ENCODE measurements around the gene MTCL3.

The MTCL3 gene

DNA sequence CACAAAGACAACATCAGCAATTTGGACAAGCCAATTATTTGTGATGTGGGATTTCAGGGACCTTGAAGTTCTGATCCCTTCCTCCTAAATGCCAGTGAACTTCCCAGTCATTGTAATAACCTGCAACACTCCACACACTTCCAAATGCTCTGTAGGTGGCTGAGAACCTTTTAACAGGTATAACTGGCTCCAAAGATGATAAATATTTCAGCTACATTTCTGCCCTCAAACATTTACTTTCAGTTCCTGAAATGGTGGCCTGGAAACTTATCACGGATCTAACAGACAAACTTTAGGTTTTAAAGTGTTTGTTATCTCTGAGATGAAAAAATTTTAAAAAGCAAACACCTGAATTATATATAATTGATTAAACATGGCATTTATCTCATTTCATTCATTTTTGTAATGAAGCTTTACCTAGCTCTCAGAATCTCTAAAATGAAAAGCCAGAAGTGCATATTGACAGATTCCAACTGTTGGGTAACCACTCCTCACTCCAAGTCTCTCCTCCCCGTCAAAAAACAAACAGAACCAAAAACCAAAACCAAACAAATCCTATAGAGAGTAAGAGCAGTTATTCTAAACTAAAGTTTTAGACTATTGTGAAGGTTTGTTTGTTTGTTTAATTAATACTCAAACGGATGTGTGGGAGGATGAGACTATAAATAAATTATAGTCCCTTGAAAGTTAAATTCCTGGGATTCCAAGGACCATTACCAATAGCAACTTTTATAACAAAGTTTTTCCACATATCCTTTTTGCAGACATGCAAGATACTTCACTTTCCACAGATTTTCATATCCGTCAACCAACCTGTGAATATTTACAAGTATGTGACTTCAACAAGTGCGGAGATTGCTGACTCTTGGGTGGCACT is 47.5 kb downstream of the MTCL3 start:
- POLR2A ChIA-PET: no interaction called here
- no peak for ATAC-seq
- no TSS peak for BruUV-seq (replicated peaks)
- Histone ChIP-seq H3K27ac (ENCODE audit: low read length) (no peak overlapping the region), H3K36me3 (ENCODE audit: control insufficient read depth, insufficient read depth, low read length) (no peaks in the 10 kb centered on the region), H3K4me1 (ENCODE audit: control insufficient read depth, insufficient read depth, low read length) (no peaks in the 10 kb centered on the region; the same call in 1 of the 2 replicates), H3K4me3 (ENCODE audit: low read depth in 2 of 2, low read length in 2 of 2) (no peak overlapping the region), H3K9me3 (ENCODE audit: control insufficient read depth, insufficient read depth, low read depth, low read length) (no peaks in the 10 kb centered on the region; the same call in 1 of the 2 replicates), H3K27me3 (ENCODE audit: control insufficient read depth, insufficient read depth, low read length) (no peaks in the 10 kb centered on the region)
- intact Hi-C loops (cut with micrococcal nuclease; ENCODE audit: unreplicated experiment) (no loop called here), in situ Hi-C loops (cut with HindIII; ENCODE audit: low pct_unique_long_range_greater_than_20kb, low sequenced_read_pairs) (no loop called here)
- TF ChIP-seq SIN3A (IDR thresholded peaks at IDR 0.05; ENCODE audit: borderline replicate concordance, insufficient read depth, low read depth, low read length): no peak
- no peak for TF ChIP-seq POLR2AphosphoS5 (IDR thresholded peaks at IDR 0.05; ENCODE audit: low read depth, low read length)
- TF ChIP-seq, protein P1, sequence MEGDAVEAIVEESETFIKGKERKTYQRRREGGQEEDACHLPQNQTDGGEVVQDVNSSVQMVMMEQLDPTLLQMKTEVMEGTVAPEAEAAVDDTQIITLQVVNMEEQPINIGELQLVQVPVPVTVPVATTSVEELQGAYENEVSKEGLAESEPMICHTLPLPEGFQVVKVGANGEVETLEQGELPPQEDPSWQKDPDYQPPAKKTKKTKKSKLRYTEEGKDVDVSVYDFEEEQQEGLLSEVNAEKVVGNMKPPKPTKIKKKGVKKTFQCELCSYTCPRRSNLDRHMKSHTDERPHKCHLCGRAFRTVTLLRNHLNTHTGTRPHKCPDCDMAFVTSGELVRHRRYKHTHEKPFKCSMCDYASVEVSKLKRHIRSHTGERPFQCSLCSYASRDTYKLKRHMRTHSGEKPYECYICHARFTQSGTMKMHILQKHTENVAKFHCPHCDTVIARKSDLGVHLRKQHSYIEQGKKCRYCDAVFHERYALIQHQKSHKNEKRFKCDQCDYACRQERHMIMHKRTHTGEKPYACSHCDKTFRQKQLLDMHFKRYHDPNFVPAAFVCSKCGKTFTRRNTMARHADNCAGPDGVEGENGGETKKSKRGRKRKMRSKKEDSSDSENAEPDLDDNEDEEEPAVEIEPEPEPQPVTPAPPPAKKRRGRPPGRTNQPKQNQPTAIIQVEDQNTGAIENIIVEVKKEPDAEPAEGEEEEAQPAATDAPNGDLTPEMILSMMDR (IDR thresholded peaks at IDR 0.05): no peak
- TF ChIP-seq, protein P2, sequence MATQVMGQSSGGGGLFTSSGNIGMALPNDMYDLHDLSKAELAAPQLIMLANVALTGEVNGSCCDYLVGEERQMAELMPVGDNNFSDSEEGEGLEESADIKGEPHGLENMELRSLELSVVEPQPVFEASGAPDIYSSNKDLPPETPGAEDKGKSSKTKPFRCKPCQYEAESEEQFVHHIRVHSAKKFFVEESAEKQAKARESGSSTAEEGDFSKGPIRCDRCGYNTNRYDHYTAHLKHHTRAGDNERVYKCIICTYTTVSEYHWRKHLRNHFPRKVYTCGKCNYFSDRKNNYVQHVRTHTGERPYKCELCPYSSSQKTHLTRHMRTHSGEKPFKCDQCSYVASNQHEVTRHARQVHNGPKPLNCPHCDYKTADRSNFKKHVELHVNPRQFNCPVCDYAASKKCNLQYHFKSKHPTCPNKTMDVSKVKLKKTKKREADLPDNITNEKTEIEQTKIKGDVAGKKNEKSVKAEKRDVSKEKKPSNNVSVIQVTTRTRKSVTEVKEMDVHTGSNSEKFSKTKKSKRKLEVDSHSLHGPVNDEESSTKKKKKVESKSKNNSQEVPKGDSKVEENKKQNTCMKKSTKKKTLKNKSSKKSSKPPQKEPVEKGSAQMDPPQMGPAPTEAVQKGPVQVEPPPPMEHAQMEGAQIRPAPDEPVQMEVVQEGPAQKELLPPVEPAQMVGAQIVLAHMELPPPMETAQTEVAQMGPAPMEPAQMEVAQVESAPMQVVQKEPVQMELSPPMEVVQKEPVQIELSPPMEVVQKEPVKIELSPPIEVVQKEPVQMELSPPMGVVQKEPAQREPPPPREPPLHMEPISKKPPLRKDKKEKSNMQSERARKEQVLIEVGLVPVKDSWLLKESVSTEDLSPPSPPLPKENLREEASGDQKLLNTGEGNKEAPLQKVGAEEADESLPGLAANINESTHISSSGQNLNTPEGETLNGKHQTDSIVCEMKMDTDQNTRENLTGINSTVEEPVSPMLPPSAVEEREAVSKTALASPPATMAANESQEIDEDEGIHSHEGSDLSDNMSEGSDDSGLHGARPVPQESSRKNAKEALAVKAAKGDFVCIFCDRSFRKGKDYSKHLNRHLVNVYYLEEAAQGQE (IDR thresholded peaks at IDR 0.05; ENCODE audit: insufficient read depth in 1 of 2, low read depth in 2 of 2, low read length in 1 of 2): no peak
- TF ChIP-seq TCF7L2 (IDR thresholded peaks at IDR 0.05; ENCODE audit: low read depth, low read length): no peak
- CTCF ChIA-PET: interaction anchor here (0.7 kb wide), 1 partner anchor 170 kb away, joined by 3 read pairs; no protein-coding TSS in a partner anchor
- no peak for DNase-seq (ENCODE audit: low read depth, low spot score)

DNA sequence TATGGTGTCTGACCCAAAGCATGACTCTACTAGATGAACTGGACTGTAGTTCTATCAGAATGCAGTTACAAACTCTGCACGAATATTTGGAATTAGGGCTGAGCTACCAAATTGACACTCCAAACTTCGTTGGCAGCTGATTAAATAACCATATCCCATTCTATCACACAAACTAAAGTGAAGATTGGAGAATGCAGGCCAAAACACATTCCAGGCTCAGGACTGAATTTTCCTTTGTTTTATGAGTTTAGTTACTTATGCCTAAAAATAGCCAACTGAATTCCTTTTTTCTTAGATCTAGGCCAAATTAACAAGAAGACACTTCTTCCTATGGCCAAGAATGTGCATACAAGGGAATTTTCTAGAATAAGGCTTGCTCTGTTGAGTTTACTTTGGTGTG is 50.2 kb downstream of the MTCL3 start:
- H3K36me3 ChIP-seq (ENCODE audit: control insufficient read depth, insufficient read depth, low read length): no peaks in the 10 kb centered on the region
- no peaks in the 10 kb centered on the region for H3K9me3 ChIP-seq (ENCODE audit: control insufficient read depth, insufficient read depth, low read depth, low read length)
- in situ Hi-C loops (cut with HindIII; ENCODE audit: low pct_unique_long_range_greater_than_20kb, low sequenced_read_pairs) (no loop called here), intact Hi-C loops (cut with micrococcal nuclease; ENCODE audit: unreplicated experiment) (loop anchor here (10.0 kb wide), 1 partner anchor 176 kb away; no protein-coding TSS in a partner anchor)
- TF ChIP-seq TCF7L2 (IDR thresholded peaks at IDR 0.05; ENCODE audit: low read depth, low read length) (no peak), POLR2AphosphoS5 (IDR thresholded peaks at IDR 0.05; ENCODE audit: low read depth, low read length) (no peak), SIN3A (IDR thresholded peaks at IDR 0.05; ENCODE audit: borderline replicate concordance, insufficient read depth, low read depth, low read length) (no peak)
- TF ChIP-seq, protein P2 (IDR thresholded peaks at IDR 0.05; ENCODE audit: insufficient read depth in 1 of 2, low read depth in 2 of 2, low read length in 1 of 2): no peak
- TF ChIP-seq, protein P1 (IDR thresholded peaks at IDR 0.05): no peak
- ATAC-seq (no peak), DNase-seq (ENCODE audit: low read depth, low spot score) (no peak)
- H3K4me1 ChIP-seq (ENCODE audit: control insufficient read depth, insufficient read depth, low read length): no peaks in the 10 kb centered on the region; the same call in 1 of the 2 replicates
- H3K4me3 ChIP-seq (ENCODE audit: low read depth in 2 of 2, low read length in 2 of 2): no peak overlapping the region
- H3K27me3 ChIP-seq (ENCODE audit: control insufficient read depth, insufficient read depth, low read length): no peaks in the 10 kb centered on the region
- no peak overlapping the region for H3K27ac ChIP-seq (ENCODE audit: low read length)
- ChIA-PET CTCF (no interaction called here), POLR2A (no interaction called here)
- BruUV-seq (replicated peaks): no TSS peak
